ENCODE measurements around the gene RPS17.
"Not testable (repeated sequence)": the region's sequence is repeated elsewhere in the genome, so short reads cannot be mapped to it uniquely, and the experiment has no call there.

The RPS17 gene

GRCh38 chr15:82545478-82545877 lies 5.2 kb upstream of the RPS17 start:
- no peak for DNase-seq

GRCh38 chr15:82545002-82545401 lies 4.7 kb upstream of the RPS17 start:
- no peak for DNase-seq

GRCh38 chr15:82544431-82544830 lies 4.2 kb upstream of the RPS17 start:
- no peak for DNase-seq

GRCh38 chr15:82543160-82543559 lies 2.9 kb upstream of the RPS17 start:
- no peak for DNase-seq

GRCh38 chr15:82540984-82541431 lies 751 bp upstream of the RPS17 start:
- peak; percentile 31 to 36 for DNase-seq

GRCh38 chr15:82539691-82540054 lies 584 bp downstream of the RPS17 start:
- no peak for DNase-seq

- DNase-seq = peak; percentile 37 to 45
Measured at GRCh38 chr15:82538961-82539690, 1.1 kb downstream of the RPS17 start.

- DNase-seq = peak in 1 of 2 experiments; percentile 27
Measured at GRCh38 chr15:82537351-82537908, 2.8 kb downstream of the RPS17 start.

- peak; percentile 28 to 38 for DNase-seq
Measured at GRCh38 chr15:82536409-82537350, 3.6 kb downstream of the RPS17 start.

GRCh38 chr15:82535566-82536408 lies 4.5 kb downstream of the RPS17 start:
- peak; percentile 55 to 56 for DNase-seq

- DNase-seq = peak; percentile 28 to 33
Measured at GRCh38 chr15:82535151-82535550, 5.1 kb downstream of the RPS17 start.

GRCh38 chr15:82534457-82534861 lies 5.8 kb downstream of the RPS17 start:
- DNase-seq = peak; percentile 28 to 35

GRCh38 chr15:82533801-82534200 lies 6.5 kb downstream of the RPS17 start:
- DNase-seq = peak in 1 of 2 experiments; percentile 23

- DNase-seq = peak in 1 of 2 experiments; percentile 26
Measured at GRCh38 chr15:82532991-82533481, 7.2 kb downstream of the RPS17 start.

- no peak for DNase-seq
Measured at GRCh38 chr15:82532383-82532990, 7.8 kb downstream of the RPS17 start.

- DNase-seq = peak; percentile 24 to 27
Measured at GRCh38 chr15:82531496-82532382, 8.5 kb downstream of the RPS17 start.

GRCh38 chr15:82530606-82531379 lies 9.5 kb downstream of the RPS17 start:
- peak; percentile 84 to 85 for DNase-seq

- no peak for DNase-seq
Measured at GRCh38 chr15:82530006-82530405, 10.3 kb downstream of the RPS17 start.

- DNase-seq = not testable (repeated sequence)
Measured at GRCh38 chr15:82513587-82513986, 26.7 kb downstream of the RPS17 start.

GRCh38 chr15:82507693-82508092 lies 32.6 kb downstream of the RPS17 start:
- DNase-seq = not testable (repeated sequence)
